GM21515 (cell line): Measurements from ENCODE around the gene RANBP17.
"Not testable (repeated sequence)": the region's sequence is repeated elsewhere in the genome, so short reads cannot be mapped to it uniquely, and the experiment has no call there.

Experiments used
- ATAC-seq: cut with Tn5 transposase; IDR thresholded peaks from one replicate; pipeline ENCODE4 v1.9.1; 2021; ENCODE audit not compliant: unreplicated experiment

RANBP17 gene

DNA sequence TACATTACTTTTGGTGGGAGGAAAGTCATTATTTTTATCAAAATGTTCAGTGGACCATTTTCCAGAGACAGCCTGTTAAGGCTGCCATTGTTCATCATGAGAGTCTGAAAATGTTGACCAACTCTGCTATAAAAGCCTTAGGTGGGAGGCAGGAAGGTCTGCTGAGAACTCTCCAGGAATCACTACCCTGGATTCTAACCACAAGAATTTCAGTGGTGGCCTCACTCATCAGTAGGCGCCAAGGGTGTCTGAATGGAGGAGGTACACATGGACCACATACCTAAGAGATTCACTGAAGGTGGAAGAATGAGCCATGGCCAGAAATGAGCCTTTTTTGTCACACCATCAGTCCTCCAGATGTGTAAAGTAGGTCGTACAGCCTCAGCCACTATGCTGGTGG is 426.2 kb downstream of the RANBP17 start:
- no peak for ATAC-seq

DNA sequence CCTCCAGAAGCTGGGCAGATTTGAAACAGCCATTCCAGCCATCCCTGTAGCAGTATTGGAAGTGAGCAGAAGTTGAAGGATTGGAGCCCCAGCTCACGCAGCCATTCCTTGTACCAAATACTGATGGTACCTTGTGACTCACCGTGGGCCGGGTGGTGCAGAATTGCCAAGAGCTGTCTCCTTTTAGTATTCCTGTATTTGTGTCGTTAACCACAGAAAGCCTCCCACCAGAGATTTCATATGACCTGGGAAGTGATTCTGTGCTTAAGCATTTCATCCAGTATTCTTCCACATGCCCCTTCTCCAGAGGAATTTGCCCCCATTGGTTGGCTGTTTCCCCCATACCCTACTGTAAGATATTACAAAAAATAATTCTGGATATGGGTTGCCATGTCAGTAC is 429.6 kb downstream of the RANBP17 start:
- no peak for ATAC-seq

DNA sequence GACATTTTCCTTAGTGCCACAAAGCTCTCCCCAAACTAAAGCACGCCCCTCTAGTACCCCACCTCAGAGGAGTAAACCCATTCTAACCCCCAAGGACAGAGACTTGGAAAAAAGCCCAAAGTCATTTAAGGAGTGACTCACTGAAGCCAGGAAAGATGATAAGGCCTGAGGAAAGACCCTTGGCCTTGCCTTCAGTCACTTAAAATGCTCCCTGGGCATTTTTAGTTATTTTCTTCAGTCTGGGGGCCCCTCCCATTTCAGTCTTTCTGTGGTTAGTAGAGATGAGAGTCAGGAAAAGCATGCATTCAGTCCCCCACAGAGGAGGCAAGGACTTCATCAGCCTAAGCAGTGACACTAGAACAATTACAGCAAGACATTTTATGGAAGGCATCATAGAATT is 433.5 kb downstream of the RANBP17 start:
- no peak for ATAC-seq

DNA sequence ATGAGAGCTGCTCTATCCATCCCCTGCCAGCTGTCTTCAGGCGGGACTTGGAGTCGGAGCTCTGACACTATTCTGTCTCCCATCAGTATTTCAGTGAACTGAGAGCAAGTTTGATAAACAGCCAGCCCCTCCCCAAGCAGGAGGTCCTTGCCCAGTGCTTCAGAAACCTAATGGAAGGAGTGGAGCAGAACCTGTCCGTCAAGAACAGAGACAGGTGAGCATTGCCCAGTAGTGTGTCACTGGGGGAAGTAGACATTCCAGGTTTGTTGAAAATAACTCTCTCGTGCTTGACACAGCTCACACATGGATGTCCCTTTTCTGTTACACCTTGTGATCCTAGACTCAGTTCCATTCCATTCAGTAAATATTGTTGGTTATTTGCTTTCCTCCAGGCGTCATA is 434.0 kb downstream of the RANBP17 start:
- ATAC-seq, result no peak

DNA sequence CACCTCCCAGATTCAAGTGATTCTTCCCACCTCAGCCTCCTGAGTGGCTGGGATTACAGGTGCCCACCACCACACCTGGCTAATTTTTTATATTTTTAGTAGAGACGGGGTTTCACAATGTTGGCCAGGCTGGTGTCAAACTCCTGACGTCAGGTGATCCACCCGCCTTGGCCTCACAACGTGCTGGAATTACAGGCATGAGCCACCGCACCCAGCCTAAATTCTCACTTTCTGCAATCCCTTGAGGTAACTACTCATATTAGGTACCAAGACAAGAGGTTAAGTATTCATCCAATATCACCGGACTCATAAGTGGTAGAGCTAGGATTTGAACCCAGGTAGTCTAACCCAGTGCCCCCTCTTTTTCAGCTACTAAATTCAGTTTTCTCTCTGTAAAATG is 436.1 kb downstream of the RANBP17 start:
- not testable (repeated sequence) for ATAC-seq

DNA sequence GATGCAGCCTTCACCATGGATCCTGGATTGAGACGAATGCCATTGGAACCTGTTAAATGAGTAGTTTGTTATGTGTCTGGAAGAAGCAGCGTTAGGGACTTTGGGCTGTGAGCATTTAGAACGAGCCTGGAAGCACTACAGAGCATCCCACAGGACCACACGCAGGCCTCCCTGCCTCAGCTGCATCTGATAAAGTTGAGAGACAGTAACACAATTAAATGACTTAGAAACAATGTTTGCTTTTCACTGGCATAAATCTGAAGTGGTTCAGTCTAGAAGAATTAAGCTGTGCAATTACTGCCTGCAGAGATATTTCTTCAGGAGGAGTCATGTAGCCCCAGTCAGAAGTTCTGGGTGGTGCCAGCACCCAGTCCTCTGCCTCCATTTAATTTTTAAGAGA is 437.4 kb downstream of the RANBP17 start:
- ATAC-seq, result no peak

DNA sequence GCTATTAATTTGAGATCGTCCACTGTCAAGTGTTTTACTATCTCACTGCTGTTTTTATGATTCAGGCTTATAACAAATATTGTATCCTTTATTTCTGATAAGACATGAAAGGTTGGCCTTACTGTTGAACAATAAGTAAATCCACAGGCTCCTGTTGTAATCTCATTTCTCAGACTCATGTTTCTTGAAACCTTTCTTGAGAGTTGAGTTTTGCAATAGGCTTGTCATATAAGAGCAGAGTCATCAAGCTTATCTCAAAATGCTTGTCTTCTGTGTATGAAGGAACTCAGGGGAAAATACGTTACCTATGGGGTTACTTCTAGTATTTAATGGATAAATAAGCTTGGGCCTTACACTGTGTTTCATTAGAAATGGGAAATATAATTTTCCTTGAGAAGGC is 438.0 kb downstream of the RANBP17 start:
- ATAC-seq, result no peak

DNA sequence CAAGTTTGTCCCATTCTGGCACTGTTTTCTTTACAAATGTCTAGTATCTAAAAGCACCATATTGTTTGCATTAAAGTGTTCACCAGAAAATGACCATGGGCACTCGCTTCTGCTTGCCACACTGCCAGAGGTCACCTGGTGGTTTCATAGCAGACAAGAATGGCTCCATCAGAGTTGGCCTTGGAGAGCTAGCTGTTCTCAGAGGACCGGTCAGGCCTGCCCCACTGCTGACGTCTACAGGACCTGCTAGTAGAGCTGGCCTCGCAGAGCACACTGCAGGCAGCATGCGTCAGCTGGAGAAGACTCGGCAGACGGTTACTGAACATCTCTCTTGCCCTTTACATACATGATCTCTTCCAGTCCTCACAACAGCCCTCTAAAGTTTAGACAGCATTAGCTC is 438.5 kb downstream of the RANBP17 start:
- ATAC-seq, result no peak

DNA sequence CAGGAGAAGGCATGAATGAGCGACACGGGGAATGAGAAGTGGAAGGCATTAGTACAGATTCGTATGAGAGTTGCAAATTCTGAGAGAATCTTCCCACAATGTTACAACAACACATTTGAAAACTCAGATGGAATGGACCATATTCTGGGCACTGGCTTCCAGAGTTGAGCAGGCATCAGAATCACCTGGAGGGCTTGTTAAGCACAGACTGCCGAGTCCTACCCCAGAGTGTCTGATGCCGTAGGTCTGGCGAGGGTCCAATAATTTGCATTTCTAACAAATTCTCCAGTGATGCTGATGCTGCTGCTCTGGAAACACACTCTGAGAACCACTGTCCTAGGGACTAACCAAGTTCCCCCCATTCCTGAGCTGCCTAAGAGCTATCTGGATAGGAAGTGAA is 444.3 kb downstream of the RANBP17 start:
- no peak for ATAC-seq

DNA sequence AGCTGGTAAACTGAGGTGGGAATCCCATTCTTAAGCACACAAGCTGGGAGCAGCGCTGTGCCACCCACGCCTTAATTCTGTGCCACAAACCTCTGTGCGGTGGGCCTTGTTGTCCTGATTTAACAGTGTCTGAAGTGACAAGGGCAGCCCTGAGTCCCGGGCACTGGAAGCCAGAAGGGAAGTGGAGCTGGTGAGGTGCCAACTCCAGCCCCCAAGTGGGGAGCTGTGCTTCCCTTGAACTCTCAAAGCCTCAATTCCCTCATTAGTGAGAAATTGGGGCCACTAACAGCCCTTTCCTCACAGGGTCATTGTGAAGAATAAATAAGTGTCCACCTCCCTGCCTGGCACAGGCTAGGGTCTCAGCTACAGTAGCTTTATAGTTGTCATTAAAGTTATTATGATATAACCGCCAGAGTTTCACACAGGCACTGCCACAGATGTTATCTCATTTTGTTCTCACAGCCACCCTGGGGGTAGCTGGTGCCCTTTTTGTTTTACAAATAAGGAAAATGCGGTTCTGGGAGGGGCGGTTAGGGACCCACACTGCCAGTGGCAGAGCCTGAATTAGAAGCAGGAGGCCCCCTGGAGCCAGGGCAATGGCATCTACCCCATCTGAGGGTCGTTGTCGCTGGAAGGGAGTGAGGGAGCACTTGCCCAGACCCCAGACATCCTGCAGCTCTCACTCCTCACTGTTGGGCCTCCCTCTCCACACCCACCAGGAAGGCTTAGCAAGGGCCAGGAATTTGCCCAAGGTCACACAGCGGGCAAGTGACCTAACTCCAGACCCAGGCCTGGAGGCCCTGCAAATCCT is 445.2 kb downstream of the RANBP17 start:
- no peak for ATAC-seq

DNA sequence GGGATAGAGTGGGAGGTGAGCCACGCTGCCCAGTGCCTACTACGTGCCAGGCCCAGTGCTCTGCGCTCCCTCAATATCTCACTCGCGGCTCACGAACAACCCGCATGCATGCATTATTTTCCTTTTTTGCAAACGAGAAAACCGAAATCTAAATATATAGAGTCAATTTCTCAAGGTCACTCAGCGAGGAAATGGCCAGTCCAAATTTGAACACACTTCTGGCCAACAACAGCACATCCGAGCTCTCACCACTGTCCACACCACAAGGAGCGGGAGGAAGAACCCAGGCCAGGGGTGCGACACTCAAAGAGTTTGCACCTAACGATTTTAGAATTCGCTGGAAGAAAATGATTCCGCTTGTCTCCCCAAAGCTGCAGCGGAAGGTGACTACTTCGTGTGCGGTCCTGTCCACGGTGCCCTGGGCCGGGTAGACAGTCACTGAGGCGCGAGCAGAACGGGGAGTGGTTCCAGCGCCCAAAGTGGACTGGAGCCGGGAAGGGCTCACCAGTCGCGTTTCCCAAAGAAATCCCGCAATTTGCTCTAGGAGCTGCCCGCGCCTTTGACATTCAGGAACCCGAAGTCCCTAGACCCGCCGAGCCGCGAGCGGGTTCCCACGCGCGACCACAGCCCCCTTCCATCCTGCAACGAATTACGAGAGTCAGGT is 446.1 kb downstream of the RANBP17 start:
- no peak for ATAC-seq

DNA sequence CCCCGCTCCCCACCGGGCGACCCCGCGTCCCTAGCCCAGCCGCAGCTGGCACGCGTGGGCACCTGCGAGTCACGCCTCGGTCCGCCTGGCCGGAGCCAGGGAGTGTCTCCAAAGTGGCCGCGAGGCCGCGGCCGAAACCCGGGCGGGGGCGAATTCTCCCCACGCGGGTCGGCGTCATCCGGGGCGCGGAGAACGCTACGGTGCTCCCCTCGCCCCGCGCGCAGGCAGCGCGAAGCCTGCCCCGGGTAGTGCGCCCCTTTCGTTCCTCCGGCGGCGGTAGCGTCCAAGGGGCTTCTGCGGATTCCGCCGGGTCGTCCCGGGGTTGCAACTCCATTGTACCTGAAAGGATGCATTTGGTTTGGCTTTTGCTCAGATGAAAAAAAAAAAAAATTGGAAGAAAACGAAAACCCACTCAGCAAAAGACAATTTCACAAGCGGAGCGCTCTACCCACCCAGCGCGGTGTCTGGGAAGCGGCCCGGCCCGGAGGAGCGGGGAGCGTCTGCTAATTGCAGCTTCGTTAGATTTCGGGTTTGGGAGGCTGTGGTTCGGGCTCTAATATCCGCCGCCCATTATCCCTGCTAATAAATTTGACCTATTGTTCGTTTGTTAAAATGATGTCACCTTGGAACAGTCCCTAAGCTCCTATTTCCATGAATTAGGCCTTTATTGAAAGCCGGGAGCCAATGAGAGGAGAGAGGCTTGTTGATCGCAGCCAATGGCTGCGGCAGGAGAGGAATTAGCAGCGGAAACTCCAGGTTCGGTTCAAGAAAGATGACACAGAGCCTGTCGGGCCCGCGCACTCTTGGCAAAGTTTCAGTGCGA is 446.8 kb downstream of the RANBP17 start, which contains the start of gene TLX3:
Gene TLX3 (plus strand): TSS at position 796 of the 823 bp plus-strand sequence. CDS start 118 bp downstream, outside the sequence.
- ATAC-seq, result no peak

DNA sequence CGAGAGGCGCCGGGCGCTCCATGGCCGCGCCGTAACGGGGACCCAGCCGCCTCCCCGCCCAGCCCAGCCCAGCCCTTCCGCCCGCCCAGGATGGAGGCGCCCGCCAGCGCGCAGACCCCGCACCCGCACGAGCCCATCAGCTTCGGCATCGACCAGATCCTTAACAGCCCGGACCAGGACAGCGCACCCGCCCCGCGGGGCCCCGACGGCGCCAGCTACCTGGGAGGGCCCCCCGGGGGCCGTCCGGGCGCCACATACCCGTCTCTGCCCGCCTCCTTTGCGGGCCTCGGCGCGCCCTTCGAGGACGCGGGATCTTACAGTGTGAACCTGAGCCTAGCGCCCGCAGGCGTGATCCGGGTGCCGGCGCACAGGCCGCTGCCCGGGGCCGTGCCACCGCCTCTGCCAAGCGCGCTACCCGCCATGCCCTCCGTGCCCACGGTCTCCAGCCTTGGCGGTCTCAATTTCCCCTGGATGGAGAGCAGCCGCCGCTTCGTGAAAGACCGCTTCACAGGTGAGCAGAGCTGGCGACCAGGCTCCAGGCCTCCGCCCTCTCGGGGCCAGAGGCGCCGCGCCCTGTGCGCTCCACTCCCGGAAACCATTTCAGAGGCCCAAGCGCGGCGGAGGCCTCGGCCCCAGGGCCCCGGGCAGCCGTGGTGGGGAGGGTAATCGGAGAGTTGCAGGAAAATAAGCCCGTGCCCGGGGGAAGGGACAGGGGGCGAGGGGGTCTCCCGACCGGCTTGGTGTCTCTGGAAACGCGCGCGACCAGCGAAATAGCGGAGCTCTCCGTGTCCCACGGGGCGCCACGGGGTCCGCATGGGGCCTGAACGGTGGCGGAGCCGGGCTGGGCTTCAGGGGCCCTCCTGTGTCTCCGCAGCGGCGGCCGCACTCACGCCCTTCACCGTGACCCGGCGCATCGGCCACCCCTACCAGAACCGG is 447.7 kb downstream of the RANBP17 start:
- no peak for ATAC-seq

DNA sequence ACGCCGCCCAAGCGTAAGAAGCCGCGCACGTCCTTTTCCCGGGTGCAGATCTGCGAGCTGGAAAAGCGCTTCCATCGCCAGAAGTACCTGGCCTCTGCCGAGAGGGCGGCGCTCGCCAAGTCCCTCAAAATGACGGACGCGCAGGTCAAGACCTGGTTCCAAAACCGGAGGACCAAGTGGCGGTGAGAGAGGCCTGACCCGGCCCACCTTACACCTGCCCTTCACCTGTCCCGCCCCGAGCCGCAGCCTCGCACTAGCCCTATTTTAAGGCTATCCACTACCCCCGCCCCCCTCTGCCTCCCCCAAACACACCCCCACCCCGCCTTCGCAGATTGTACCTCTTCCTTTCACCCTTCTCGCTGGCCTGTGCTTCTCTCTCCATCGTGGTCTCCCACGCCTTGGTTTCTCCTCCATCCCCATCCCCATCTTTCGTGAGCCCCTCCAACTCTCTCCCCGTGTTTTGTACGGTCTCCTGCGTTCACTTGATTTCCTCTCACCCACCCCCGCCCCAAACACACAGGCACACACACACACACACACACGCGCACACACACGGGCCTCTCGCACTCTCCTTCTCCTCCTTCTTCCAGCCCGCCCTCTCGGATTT is 448.5 kb downstream of the RANBP17 start:
- ATAC-seq, result no peak

DNA sequence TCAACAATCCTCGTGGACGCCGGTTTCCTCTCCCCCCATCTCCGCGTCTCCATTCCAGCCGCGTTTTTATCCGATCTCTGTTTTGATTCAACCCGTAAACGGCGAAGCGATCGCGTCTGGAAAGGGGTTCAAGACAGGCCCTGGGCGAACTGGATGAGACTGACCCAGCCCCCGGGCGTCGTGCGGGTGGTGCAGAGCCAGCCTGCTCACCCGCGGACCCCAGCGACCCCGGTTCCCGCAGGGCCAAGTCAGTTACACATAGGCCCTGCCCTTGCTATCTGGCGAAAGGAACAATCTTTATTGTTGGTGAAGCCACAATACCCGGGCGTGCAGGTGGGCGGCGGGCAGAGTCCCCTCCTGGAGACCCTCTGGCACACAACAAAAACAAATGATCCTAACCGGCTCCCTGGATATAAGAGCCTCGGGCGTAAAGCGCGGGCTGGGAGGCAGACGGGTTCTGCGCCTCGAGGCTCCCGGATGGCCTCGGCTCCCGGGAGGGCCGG is 449.1 kb downstream of the RANBP17 start:
- no peak for ATAC-seq

DNA sequence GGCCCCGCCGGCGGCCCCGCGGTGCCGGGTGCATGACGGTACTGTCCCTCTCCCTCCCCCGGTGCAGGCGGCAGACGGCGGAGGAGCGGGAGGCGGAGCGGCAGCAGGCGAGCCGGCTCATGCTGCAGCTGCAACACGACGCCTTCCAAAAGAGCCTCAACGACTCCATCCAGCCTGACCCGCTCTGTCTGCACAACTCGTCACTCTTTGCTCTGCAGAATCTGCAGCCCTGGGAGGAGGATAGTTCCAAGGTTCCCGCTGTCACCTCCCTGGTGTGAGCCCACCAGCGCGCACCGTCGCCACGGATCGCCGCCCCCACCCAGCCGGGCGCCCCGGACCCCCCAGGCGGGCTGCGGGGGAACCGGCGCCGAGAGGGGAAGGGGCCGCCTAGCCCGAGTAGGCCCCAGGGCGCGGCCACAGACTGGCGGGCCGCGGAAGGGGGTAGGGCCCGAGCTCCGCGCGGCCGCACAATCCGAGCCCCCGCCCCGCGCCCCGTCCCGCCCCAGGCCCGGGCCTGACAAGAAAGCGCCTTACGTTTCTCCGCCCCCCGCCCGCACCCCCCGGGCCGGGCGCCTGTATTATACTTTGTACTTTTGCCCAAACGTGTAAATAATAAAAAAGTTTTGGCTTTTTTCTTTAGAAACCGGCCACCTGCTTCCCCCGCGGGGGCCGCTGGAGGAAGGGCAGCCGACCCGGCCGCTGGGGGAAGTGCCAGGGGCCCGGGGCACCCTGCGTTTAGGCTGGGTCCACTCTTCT is 449.7 kb downstream of the RANBP17 start:
- ATAC-seq, result no peak

DNA sequence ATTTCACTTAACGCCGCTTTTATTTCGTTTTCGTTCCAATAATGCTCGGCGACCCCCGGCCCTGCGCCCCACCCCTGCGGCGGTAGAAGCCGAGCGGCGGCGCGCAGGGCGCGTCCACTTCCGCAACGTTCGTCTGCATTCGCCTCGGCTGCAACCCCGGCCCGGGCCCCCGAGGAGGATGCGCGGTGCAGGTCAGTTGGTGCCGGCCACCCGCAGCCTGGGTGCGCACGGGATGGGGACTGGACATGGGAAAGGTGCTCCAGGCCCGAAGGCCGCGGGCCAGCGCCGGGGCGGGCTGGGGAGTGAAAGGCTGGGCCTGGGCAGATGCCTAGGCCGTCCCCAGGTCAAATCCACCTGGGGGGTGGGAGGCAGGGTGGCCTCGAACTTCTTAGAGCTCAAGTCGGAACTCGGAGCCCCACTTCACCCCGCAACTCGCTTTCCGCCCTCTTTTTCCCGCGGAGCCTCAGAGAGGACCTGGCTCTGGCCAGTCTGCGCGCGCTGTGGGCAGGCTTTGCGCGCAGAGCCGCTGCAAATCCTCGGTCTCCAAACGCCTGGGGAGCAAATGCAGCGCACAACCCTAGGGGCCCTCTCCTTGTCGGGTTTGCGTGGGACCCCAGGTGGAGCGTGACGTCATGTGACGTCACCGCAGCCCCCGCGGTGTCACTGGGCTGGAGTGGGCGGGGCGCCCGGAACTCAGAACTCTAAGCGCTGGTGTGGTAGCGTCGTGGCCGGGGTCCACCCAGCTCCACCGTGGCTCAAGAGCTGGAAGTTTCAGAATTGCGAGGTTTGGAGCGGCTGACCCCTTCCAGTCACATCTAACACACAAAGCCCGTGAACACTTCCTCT is 450.5 kb downstream of the RANBP17 start:
- no peak for ATAC-seq

DNA sequence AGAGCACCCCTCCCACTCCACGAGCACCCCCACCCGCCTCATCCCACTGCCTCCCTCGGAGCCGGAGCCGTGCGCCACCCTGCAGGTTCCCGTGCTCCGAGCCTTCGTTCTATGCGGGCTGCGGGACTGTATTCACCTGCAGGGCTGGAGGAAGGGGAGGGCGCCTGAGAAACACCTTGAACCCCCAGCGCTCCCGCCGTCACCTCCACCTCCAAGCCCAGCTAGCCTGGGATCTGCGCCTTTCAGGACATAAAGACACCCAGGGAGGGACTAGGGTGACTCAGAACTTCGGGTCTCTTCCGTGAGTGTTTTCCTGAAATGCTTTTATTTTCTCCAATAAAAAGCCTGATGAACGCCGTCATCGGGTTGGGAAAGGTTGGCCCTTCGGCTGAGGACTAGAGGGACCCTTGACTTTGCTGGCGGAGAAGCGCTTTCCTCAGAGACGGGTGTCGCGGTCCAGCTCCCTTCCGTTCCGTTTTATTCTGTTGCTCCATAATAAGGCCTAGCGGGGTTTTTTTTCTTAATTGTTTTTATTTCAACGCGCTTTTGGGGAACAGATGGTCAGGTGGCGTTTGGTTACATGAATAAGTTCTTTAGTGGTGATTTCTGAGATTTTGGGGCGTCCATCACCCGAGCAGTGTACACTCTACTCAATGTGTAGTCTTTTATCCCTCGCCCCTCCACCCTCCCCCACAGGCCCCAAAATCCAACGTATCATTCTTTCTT is 451.8 kb downstream of the RANBP17 start:
- ATAC-seq, result no peak
